Peyer's patch (tissue), 4 donors: Measurements from ENCODE around the gene ATP11A. TPM values are rescaled to one million over a fixed set of nuclear protein-coding genes. Genes with fewer than 3 reads are reported as not detected.

Experiments
- DNase-seq, 3 donors: peaks; one replicate each; pipeline ENCODE4 v3.0.0-alpha.2; 2017 to 2019
- H3K27ac ChIP-seq, 4 donors: fragments of 200-600 bp; sonication (generic); one replicate each; pipeline ENCODE4 v1.5.1; 2016 to 2019
- H3K27me3 ChIP-seq, 2 donors: fragments of 200-600 bp; sonication (generic); one replicate each; pipeline ENCODE4 v1.5.1; 2019
- H3K36me3 ChIP-seq, 3 donors: fragments of 200-600 bp; sonication (generic); one replicate each; pipeline ENCODE4 v1.5.1; 2016 to 2019
- H3K4me1 ChIP-seq, 4 donors: fragments of 200-600 bp; sonication (generic); one replicate each; pipeline ENCODE4 v1.5.1; 2016 to 2019
- H3K4me3 ChIP-seq, 4 donors: fragments of 200-600 bp; sonication (generic); 1 replicate in 3 of 4; 2 replicates in 1 of 4; pipeline ENCODE4 v1.5.1; 2016 to 2019; ENCODE audit warnings: mild to moderate bottlenecking in 1 of 4
- H3K9me3 ChIP-seq, 4 donors: fragments of 200-600 bp; sonication (generic); one replicate each; pipeline ENCODE4 v1.5.1; 2016 to 2019; ENCODE audit warnings: mild to moderate bottlenecking in 1 of 4
- POLR2A ChIP-seq, 2 donors: fragments of 450-650 bp; IDR thresholded peaks; one replicate each; pipeline ENCODE4 v1.5.1; 2017; ENCODE audit warnings: antibody characterized with exemption in 2 of 2, mild to moderate bottlenecking in 2 of 2, moderate library complexity in 2 of 2
- total RNA-seq, 4 donors: library from RNA; depleted of rRNA; stranded (reverse); fragments of >200 nt; gene quantifications; one replicate each; pipeline ENCODE4 v1.1.0, GENCODE V29; 2016
- TF ChIP-seq, protein P1 (sequence below), 6 experiments: fragments of 450-650 bp in 4 of 6; fragments of 200-600 bp in 2 of 6; sonication (generic) in 1 of 6; IDR thresholded peaks; one replicate each; pipeline ENCODE4 v1.5.1; 2017 to 2019; ENCODE audit warnings: antibody characterized with exemption in 6 of 6, mild to moderate bottlenecking in 3 of 6, moderate library complexity in 1 of 6

Gene ATP11A
- total RNA-seq, 4 donors from 2014 or later: 33.1 to 64.2 (median 53.7) TPM

DNA sequence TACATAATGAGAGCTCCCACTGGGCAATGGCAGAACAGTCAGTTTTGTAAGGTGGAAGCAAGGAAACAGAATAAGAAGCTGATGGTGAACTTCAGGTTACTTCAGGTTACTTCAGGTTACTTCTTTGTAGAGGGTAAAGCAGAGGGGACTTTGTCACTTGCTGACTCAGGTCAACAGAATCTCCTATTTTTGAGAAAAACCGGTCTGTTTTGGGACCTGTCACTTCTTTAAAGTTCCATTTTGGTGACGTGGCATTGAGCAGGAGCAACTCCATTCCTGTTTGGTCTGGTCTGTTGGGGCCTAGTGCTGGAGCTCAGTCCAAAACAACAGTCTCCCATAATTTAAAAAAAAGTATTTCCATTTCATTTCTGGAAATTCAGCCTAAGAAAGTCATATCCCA lies 29.7 kb downstream of the ATP11A start:
- no peak overlapping the region for H3K4me3 ChIP-seq
- H3K27ac ChIP-seq: no peak overlapping the region
- H3K4me1 ChIP-seq: peaks cover 0 to 13% (median 0%) of the 10 kb centered on the region in 4 donors
- no peak for TF ChIP-seq POLR2A (IDR thresholded peaks at IDR 0.05)
- no peaks in the 10 kb centered on the region for H3K36me3 ChIP-seq
- DNase-seq: no peak
- no peaks in the 10 kb centered on the region for H3K27me3 ChIP-seq
- no peaks in the 10 kb centered on the region for H3K9me3 ChIP-seq

DNA sequence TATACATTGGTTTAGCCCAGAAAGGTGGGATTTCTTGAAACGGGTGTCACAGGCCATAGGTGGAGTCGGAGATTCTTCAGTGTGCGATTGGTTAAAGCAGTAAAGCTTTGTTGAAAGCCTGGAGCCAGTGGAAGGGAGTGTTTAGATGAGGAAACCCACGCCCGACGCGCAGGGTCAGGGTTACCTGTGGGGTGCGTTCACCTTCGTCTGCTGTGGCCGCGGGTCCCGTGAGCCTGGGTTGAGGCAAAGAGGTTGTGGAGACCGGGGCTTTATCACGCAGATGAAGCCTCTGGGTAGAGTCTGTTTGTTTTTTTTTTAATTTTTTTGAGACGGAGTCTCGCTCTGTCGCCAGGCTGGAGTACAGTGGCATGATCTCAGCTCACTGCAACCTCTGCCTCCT lies 30.4 kb downstream of the ATP11A start:
- no peak overlapping the region for H3K27ac ChIP-seq

DNA sequence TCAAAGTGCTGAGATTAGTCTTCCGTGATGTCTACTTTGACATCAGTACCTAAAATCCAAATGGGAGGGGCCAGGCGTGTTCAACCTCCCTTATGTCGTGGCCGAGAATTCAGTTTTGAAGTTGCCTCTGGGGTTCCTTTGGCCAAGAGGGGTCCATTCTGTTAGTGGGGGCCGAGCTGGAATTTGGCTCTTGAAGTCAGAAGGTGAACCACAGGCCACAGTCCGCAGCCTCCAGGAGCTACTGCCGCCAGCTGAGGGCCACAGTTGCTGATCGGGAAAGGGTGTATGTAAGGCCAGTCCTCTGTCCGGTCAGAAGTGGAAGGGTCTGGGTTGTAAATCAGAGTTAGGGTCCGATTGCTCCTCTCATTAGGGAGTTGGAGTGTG lies 31.0 kb downstream of the ATP11A start:
- peak in 2 of 3 donors; percentile 31 to 34 for DNase-seq
- Histone ChIP-seq H3K27ac (peak overlapping the region in 1 of 4 donors; percentile 42), H3K36me3 (no peaks in the 10 kb centered on the region), H3K27me3 (no peaks in the 10 kb centered on the region), H3K9me3 (no peaks in the 10 kb centered on the region), H3K4me1 (peaks cover 0 to 21% (median 0%) of the 10 kb centered on the region in 4 donors), H3K4me3 (no peak overlapping the region)
- TF ChIP-seq, protein P1, sequence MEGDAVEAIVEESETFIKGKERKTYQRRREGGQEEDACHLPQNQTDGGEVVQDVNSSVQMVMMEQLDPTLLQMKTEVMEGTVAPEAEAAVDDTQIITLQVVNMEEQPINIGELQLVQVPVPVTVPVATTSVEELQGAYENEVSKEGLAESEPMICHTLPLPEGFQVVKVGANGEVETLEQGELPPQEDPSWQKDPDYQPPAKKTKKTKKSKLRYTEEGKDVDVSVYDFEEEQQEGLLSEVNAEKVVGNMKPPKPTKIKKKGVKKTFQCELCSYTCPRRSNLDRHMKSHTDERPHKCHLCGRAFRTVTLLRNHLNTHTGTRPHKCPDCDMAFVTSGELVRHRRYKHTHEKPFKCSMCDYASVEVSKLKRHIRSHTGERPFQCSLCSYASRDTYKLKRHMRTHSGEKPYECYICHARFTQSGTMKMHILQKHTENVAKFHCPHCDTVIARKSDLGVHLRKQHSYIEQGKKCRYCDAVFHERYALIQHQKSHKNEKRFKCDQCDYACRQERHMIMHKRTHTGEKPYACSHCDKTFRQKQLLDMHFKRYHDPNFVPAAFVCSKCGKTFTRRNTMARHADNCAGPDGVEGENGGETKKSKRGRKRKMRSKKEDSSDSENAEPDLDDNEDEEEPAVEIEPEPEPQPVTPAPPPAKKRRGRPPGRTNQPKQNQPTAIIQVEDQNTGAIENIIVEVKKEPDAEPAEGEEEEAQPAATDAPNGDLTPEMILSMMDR (IDR thresholded peaks at IDR 0.05): no peak
- no peak for TF ChIP-seq POLR2A (IDR thresholded peaks at IDR 0.05)

More for the DNA sequence above, 30.4 kb downstream of the ATP11A start:
- H3K27me3 ChIP-seq: no peaks in the 10 kb centered on the region
- peak in 2 of 3 donors; percentile 14 to 33 for DNase-seq
- no peak for TF ChIP-seq POLR2A (IDR thresholded peaks at IDR 0.05)
- TF ChIP-seq, protein P1 (IDR thresholded peaks at IDR 0.05): no peak
- H3K4me1 ChIP-seq: peaks cover 0 to 15% (median 0%) of the 10 kb centered on the region in 4 donors
- no peaks in the 10 kb centered on the region for H3K9me3 ChIP-seq
- no peak overlapping the region for H3K4me3 ChIP-seq
- no peaks in the 10 kb centered on the region for H3K36me3 ChIP-seq

DNA sequence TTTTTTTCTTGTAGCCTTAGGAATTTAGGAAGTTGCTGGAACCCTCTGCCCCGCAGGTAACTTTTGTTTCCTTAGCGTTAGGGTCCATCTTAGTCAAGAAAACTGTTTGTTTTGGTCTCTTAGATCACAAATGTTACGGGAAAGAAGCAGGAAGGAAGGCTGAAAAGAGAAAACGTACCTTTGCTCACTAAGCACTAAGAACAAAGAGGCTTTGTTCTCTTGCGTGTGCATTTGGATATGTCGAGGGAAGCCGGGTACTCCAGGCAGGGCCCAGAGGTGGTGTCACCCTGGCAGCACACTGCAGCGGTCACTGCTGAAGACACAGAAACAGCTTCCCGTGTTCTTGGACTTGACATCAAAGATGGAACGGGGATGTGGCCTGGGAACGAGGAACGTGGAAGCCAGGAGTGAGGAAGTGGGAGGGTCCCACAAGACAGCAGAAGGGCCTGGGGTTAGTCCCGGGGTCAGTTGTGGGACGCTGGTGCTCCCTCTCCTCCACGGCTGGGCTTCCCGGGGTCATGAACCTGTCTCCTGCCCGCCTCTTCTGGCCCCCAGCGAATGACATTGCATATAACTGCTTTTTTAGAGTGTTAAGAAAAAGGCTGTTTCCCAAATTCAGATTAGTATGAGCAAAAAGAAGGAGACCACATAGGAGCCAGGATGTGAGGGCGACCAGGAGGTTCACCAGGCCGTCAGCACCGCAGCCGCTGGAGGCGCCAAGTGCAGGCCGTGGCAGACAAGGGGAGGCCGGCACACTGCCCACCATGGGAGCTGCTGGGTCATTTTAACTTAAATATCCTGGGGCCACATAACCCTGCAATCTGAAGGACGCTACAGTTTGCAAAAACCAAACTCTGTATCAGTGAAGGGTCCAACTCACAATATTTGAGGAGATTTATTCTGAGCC lies 31.6 kb downstream of the ATP11A start:
- H3K27ac ChIP-seq: peak overlapping the region in 2 of 4 donors; percentile 27 to 42
- no peaks in the 10 kb centered on the region for H3K9me3 ChIP-seq
- TF ChIP-seq, protein P1 (IDR thresholded peaks at IDR 0.05): no peak
- no peak for TF ChIP-seq POLR2A (IDR thresholded peaks at IDR 0.05)
- peaks cover 0 to 22% (median 0%) of the 10 kb centered on the region in 4 donors for H3K4me1 ChIP-seq
- no peaks in the 10 kb centered on the region for H3K27me3 ChIP-seq
- no peak overlapping the region for H3K4me3 ChIP-seq
- H3K36me3 ChIP-seq: no peaks in the 10 kb centered on the region
- DNase-seq: peak in 2 of 3 donors; percentile 42 to 46

DNA sequence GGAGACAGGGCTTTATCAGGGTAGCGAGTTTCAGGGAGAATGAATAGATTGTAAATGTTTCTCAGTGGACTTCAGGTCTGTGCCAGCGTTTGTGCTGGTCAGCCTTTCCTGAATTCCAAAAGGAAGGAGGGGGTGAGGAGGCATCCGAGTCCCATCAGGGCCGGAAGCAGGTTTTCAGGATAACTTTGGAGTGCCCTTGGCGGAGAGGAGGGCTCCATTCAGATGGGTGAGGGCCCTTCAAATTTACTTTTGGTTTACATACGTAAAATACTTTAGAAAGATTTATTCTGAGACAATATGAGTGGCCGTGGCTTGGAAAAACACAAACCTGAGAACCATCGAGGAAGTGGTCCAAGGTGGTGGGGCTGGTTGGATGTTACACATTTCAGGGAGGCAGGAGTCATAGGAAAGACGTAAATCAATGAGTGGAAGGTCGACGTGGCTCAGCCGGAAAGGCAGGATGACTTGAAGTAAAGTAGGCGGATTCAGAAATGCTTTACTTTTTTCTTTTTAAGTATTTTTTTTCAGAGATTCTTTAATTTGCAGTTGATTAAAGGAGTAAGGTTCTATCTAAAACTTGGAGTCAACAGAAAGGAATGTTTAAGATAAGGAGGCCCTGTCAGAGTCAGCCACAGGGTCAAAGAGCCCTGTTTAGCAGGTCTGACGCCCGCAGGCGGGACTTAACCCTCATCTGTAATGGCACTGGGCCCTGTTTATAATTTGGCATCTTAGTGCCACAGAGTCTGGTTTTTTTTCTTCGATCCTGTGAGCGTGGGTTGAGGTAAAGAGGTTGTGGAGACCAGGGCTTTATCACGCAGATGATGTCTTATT lies 32.8 kb downstream of the ATP11A start:
- DNase-seq: peak in 2 of 3 donors; percentile 56 to 68
- Histone ChIP-seq H3K4me1 (peaks cover 0 to 22% (median 0%) of the 10 kb centered on the region in 4 donors), H3K27ac (peak overlapping the region in 2 of 4 donors; percentile 26 to 41)

More for the DNA sequence above, 32.8 kb downstream of the ATP11A start:
- no peak for TF ChIP-seq POLR2A (IDR thresholded peaks at IDR 0.05)
- TF ChIP-seq, protein P1 (IDR thresholded peaks at IDR 0.05): no peak
- no peaks in the 10 kb centered on the region for H3K27me3 ChIP-seq
- H3K4me3 ChIP-seq: no peak overlapping the region
- no peaks in the 10 kb centered on the region for H3K9me3 ChIP-seq
- H3K36me3 ChIP-seq: no peaks in the 10 kb centered on the region
